ENCODE measurements around the gene CACNA2D3. TPM values are rescaled to one million over a fixed set of nuclear protein-coding genes. Genes with fewer than 3 reads are reported as not detected.
"Not testable (repeated sequence)": the region's sequence is repeated elsewhere in the genome, so short reads cannot be mapped to it uniquely, and the experiment has no call there.

The CACNA2D3 gene
- total RNA-seq, 4 donors from 2014 or later = 0.83 to 5.0 (median 2.5) TPM

- no peaks in the 10 kb centered on the region for H3K9me3 ChIP-seq
- H3K27me3 ChIP-seq = no peaks in the 10 kb centered on the region
- intact Hi-C loops (cut with DNase I; ENCODE audit: low total_unique reads) = no loop called here
- no peak overlapping the region for H3K4me3 ChIP-seq
- no peaks in the 10 kb centered on the region for H3K36me3 ChIP-seq
- H3K4me1 ChIP-seq = no peaks in the 10 kb centered on the region
- no peak for DNase-seq
- no peak overlapping the region for H3K27ac ChIP-seq
- TF ChIP-seq CTCF (IDR thresholded peaks at IDR 0.05) (no peak), POLR2A (IDR thresholded peaks at IDR 0.05) (no peak)
These were observed 27.4 kb upstream of the CACNA2D3 start for GRCh38 chr3:54094926-54095325.

- no peak for TF ChIP-seq POLR2A (IDR thresholded peaks at IDR 0.05)
- TF ChIP-seq CTCF (IDR thresholded peaks at IDR 0.05) = no peak
- intact Hi-C loops (cut with DNase I; ENCODE audit: low total_unique reads) = no loop called here
- DNase-seq = no peak
- Histone ChIP-seq H3K27me3 (no peaks in the 10 kb centered on the region), H3K4me3 (no peak overlapping the region), H3K9me3 (no peaks in the 10 kb centered on the region), H3K4me1 (no peaks in the 10 kb centered on the region), H3K27ac (no peak overlapping the region), H3K36me3 (no peaks in the 10 kb centered on the region)
These were observed 23.0 kb upstream of the CACNA2D3 start for GRCh38 chr3:54099381-54099780.

- no peaks in the 10 kb centered on the region for H3K4me1 ChIP-seq
- no peak overlapping the region for H3K27ac ChIP-seq
- intact Hi-C loops (cut with DNase I; ENCODE audit: low total_unique reads) = no loop called here
These were observed 18.3 kb upstream of the CACNA2D3 start for GRCh38 chr3:54104084-54104483.

GRCh38 chr3:54116129-54116528 lies 6.2 kb upstream of the CACNA2D3 start:
- H3K9me3 ChIP-seq; intact Hi-C loops (cut with DNase I; ENCODE audit: low total_unique reads); H3K4me1 ChIP-seq; H3K4me3 ChIP-seq; DNase-seq; H3K27ac ChIP-seq; H3K36me3 ChIP-seq: not testable (repeated sequence)
- H3K27me3 ChIP-seq = peaks cover 0 to 28% of the 10 kb centered on the region in 2 donors

More at GRCh38 chr3:54104084-54104483, 18.3 kb upstream of the CACNA2D3 start:
- H3K4me3 ChIP-seq = no peak overlapping the region
- no peak for TF ChIP-seq CTCF (IDR thresholded peaks at IDR 0.05)
- no peak for TF ChIP-seq POLR2A (IDR thresholded peaks at IDR 0.05)
- H3K27me3 ChIP-seq = peaks cover 0 to 7% of the 10 kb centered on the region in 2 donors
- H3K36me3 ChIP-seq = no peaks in the 10 kb centered on the region
- no peak for DNase-seq
- H3K9me3 ChIP-seq = no peaks in the 10 kb centered on the region

- peaks cover 0 to 11% of the 10 kb centered on the region in 2 donors for H3K4me1 ChIP-seq
- no peaks in the 10 kb centered on the region for H3K9me3 ChIP-seq
- H3K36me3 ChIP-seq = no peaks in the 10 kb centered on the region
- H3K27me3 ChIP-seq = peaks cover 0 to 28% of the 10 kb centered on the region in 2 donors
- intact Hi-C loops (cut with DNase I; ENCODE audit: low total_unique reads) = no loop called here
- TF ChIP-seq CTCF (IDR thresholded peaks at IDR 0.05) (no peak), POLR2A (IDR thresholded peaks at IDR 0.05) (no peak)
- DNase-seq = no peak
- H3K27ac ChIP-seq = no peak overlapping the region
- peak overlapping the region; percentile 22 to 57 for H3K4me3 ChIP-seq
These were observed 1.5 kb upstream of the CACNA2D3 start for GRCh38 chr3:54120657-54121413.

Measured in uterus (tissue), 4 donors.